Measurements from ENCODE around the gene SERPINA9. TPM values are rescaled to one million over a fixed set of nuclear protein-coding genes. Genes with fewer than 3 reads are reported as not detected.

The SERPINA9 gene
- polyA plus RNA-seq, 1 donor (not counting 4 experiments of a cell fraction or from before 2014, with no cell fraction given), result 0.05 TPM

- no peak for FAIRE-seq
Observed at GRCh38 chr14:94509356-94509755, 33.4 kb upstream of the SERPINA9 start, which contains the start of gene SERPINA12. Gene SERPINA12, minus strand, starts transcription at chr14:94509469. Its CDS starts 11,072 bp downstream, at chr14:94498397.

GRCh38 chr14:94505641-94506040 lies 29.6 kb upstream of the SERPINA9 start:
- H3K9me3 ChIP-seq (ENCODE audit: control insufficient read depth, low read depth, low read length), result no peaks in the 10 kb centered on the region
- DNase-seq (ENCODE audit: low read depth, low spot score) (no peak), FAIRE-seq (no peak)
- no peaks in the 10 kb centered on the region for H3K4me1 ChIP-seq (ENCODE audit: control insufficient read depth, extremely low read depth, insufficient read depth, low read length)
- H3K36me3 ChIP-seq (ENCODE audit: control insufficient read depth in 2 of 2, extremely low read depth in 1 of 2, insufficient read depth in 2 of 2, low read length in 2 of 2), result no peaks in the 10 kb centered on the region
- no peak overlapping the region for H3K9ac ChIP-seq (ENCODE audit: control insufficient read depth, extremely low read depth, insufficient read depth, low read length)
- H3K9me1 ChIP-seq (ENCODE audit: control insufficient read depth, extremely low read depth, insufficient read depth, low read length), result no peaks in the 10 kb centered on the region
- no peak overlapping the region for H3K4me2 ChIP-seq (ENCODE audit: control insufficient read depth, extremely low read depth, insufficient read depth, low read depth, low read length)
- H3K79me2 ChIP-seq (ENCODE audit: control insufficient read depth, insufficient read depth, low read length), result no peaks in the 10 kb centered on the region
- dilution Hi-C loops (cut with MboI; ENCODE audit: extremely low pct_ligation_motif_present, low sequenced_read_pairs), result no loop called here
- TF ChIP-seq CTCF (optimal IDR thresholded peaks at IDR 0.05 in 1 of 3, IDR thresholded peaks at IDR 0.05 in 1 of 3, conservative IDR thresholded peaks at IDR 0.05 in 1 of 3; ENCODE audit: extremely low read depth in 1 of 3, insufficient read depth in 2 of 3, low read length in 3 of 3) (no peak), EZH2 (IDR thresholded peaks at IDR 0.05; ENCODE audit: low read length) (no peak)
- no peak overlapping the region for H3K27ac ChIP-seq (ENCODE audit: control insufficient read depth, insufficient read depth, low read length)
- H4K20me1 ChIP-seq (ENCODE audit: control insufficient read depth, extremely low read depth, insufficient read depth, low read length), result no peaks in the 10 kb centered on the region
- H3K4me3 ChIP-seq (ENCODE audit: control insufficient read depth in 2 of 3, extremely low read depth in 1 of 3, insufficient read depth in 2 of 3, low read depth in 1 of 3, low read length in 3 of 3), result no peak overlapping the region
- H3K27me3 ChIP-seq (ENCODE audit: control insufficient read depth, extremely low read depth, insufficient read depth, low read length), result no peaks in the 10 kb centered on the region
- H2AFZ ChIP-seq (ENCODE audit: control insufficient read depth, low read length), result no peak overlapping the region

More at GRCh38 chr14:94509356-94509755, 33.4 kb upstream of the SERPINA9 start, which contains the start of gene SERPINA12:
- no peak within 1 kb of the TSS for H3K4me2 ChIP-seq (ENCODE audit: control insufficient read depth, extremely low read depth, insufficient read depth, low read depth, low read length)
- no peak within 1 kb of the TSS for H3K4me3 ChIP-seq (ENCODE audit: control insufficient read depth in 2 of 3, extremely low read depth in 1 of 3, insufficient read depth in 2 of 3, low read depth in 1 of 3, low read length in 3 of 3)
- no peaks in the 10 kb centered on the region for H3K4me1 ChIP-seq (ENCODE audit: control insufficient read depth, extremely low read depth, insufficient read depth, low read length)
- no peaks in the 10 kb centered on the region for H3K36me3 ChIP-seq (ENCODE audit: control insufficient read depth in 2 of 2, extremely low read depth in 1 of 2, insufficient read depth in 2 of 2, low read length in 2 of 2)
- no peak for TF ChIP-seq EZH2 (IDR thresholded peaks at IDR 0.05; ENCODE audit: low read length)
- no peak for TF ChIP-seq CTCF (optimal IDR thresholded peaks at IDR 0.05 in 1 of 3, IDR thresholded peaks at IDR 0.05 in 1 of 3, conservative IDR thresholded peaks at IDR 0.05 in 1 of 3; ENCODE audit: extremely low read depth in 1 of 3, insufficient read depth in 2 of 3, low read length in 3 of 3)
- H3K27ac ChIP-seq (ENCODE audit: control insufficient read depth, insufficient read depth, low read length), result no peak within 1 kb of the TSS
- H3K9me1 ChIP-seq (ENCODE audit: control insufficient read depth, extremely low read depth, insufficient read depth, low read length), result no peaks in the 10 kb centered on the region
- no peak for DNase-seq (ENCODE audit: low read depth, low spot score)
- no peak within 1 kb of the TSS for H3K9ac ChIP-seq (ENCODE audit: control insufficient read depth, extremely low read depth, insufficient read depth, low read length)
- H3K27me3 ChIP-seq (ENCODE audit: control insufficient read depth, extremely low read depth, insufficient read depth, low read length), result no peaks in the 10 kb centered on the region
- no peaks in the 10 kb centered on the region for H3K79me2 ChIP-seq (ENCODE audit: control insufficient read depth, insufficient read depth, low read length)
- H3K9me3 ChIP-seq (ENCODE audit: control insufficient read depth, low read depth, low read length), result no peaks in the 10 kb centered on the region
- dilution Hi-C loops (cut with MboI; ENCODE audit: extremely low pct_ligation_motif_present, low sequenced_read_pairs), result no loop called here
- H2AFZ ChIP-seq (ENCODE audit: control insufficient read depth, low read length), result no peak within 1 kb of the TSS
- H4K20me1 ChIP-seq (ENCODE audit: control insufficient read depth, extremely low read depth, insufficient read depth, low read length), result no peaks in the 10 kb centered on the region
